Measurements from ENCODE around the gene SPEN. TPM values are rescaled to one million over a fixed set of nuclear protein-coding genes. Genes with fewer than 3 reads are reported as not detected.

Gene SPEN
- total RNA-seq, 1 donor from 2014 or later, result 19.2 TPM

DNA sequence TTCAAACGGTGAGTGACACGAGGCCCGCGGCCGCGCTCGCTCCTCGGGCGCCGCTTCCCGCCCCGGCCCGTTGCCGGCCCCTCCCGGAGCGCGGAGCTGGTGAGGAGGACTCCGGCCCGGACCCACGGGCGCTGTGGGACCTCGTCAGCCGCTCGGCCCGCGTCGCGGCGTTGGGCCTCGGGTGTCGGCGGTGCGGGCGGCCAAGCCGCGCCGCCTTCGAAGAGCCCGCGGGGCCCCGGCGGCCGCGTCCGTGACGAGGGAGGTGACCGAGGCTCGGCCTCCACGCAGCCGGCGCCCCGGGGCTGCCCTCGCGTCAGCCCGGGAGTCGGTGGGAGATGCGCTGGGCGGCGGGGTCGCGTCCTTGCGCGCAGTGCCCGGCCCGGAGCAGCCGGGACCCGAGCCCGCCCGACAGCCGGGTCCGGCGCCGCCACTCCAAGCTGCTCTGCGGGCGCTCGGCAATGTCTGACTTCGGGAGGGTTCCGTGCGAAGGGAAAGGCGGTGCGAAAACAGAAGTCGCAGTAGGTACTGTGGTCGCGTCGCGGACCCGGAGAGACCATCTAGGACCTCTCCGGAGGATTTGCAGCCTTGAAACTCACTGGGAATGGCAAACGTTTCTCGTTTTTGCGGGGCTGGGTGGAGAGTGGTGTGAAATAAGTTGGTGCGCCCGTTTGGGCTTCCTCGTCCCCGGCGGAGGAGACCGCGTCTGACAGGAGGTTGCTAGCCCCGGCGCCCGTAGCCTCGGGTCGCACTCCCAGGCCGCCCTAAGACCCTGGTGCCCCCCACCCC, 829 bp downstream of the SPEN start:
- no peak for TF ChIP-seq CTCF (IDR thresholded peaks at IDR 0.05; ENCODE audit: insufficient read depth, low read length, severe bottlenecking)
- DNase-seq (ENCODE audit: low read depth) (no peak), FAIRE-seq (no peak)
- Histone ChIP-seq H3K36me3 (ENCODE audit: control insufficient read depth, insufficient read depth, low read length) (no peaks in the 10 kb centered on the region), H3K4me3 (ENCODE audit: low read depth, low read length) (peak overlapping the region; percentile 78), H3K27me3 (ENCODE audit: control insufficient read depth, insufficient read depth, low read length) (no peaks in the 10 kb centered on the region)

DNA sequence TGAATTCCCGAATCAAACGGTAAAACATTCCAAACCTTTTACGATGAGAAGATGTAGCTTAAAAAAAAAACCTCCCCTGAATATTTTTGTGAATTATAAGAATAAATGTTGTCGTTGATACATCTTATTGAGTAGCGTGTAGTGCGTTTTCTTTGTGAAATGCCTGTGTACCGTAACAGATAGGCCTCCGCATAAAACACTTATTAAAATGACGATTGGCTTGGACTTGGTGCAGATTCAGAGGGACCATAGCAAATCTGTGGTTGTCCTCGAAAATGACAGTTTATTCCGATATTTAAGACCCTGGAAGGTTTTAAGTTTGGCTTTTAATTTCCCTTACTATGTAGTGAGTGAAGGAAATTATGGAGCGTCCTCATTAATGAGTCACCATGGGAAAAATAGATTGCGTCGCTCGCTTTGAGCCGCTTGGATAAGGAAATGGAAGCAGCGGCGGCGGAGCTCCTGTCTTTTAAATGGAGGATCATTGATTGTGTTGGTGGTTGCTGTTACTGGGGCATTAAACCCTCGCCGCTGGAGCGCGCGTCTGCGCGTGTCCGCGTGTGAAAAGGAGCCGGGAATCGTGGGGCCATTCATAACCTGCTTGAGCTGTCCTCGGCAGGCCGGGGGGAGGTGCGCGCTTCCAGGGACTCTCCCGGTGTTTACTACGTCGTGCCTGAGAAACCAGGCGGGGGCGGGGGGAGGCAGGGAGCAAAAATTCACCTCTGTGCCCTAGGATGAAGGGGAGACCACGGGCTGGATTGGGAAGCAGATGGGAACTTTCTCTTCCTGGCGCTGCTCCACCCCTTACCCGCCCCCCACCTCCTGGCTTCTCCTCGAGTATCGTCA, 1.6 kb downstream of the SPEN start:
- FAIRE-seq, result no peak
- TF ChIP-seq CTCF (IDR thresholded peaks at IDR 0.05; ENCODE audit: insufficient read depth, low read length, severe bottlenecking), result no peak
- H3K36me3 ChIP-seq (ENCODE audit: control insufficient read depth, insufficient read depth, low read length), result no peaks in the 10 kb centered on the region
- DNase-seq (ENCODE audit: low read depth), result peak; percentile 82
- no peaks in the 10 kb centered on the region for H3K27me3 ChIP-seq (ENCODE audit: control insufficient read depth, insufficient read depth, low read length)
- peak overlapping the region; percentile 78 for H3K4me3 ChIP-seq (ENCODE audit: low read depth, low read length)

DNA sequence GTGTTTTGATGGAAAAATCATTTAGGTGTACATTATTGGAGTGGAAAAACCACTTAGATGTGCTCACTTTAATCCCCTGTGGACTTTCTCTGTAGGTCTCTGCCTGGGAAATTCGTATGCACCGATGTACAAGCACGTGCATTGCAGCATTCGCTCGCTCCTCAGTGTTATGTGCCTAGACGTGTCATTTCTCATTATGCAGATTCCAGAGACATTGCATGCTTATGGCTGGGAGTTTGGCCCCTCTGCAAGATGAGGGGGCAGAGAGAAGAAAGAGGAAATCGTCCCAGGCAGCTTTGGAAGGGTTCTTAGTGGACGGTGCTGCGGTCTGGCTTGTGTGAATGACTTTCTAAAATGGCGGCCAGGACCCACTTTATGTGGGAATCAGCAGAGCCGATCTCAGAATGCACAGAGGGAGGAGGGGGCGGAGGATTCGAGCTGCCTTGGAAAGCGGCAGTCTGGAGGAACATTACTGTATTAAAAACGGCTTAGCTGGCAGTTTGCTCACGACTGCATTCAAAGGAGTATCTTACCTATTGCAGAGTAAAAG, 2.3 kb downstream of the SPEN start:
- no peaks in the 10 kb centered on the region for H3K27me3 ChIP-seq (ENCODE audit: control insufficient read depth, insufficient read depth, low read length)
- DNase-seq (ENCODE audit: low read depth) (peak; percentile 72), FAIRE-seq (no peak)
- TF ChIP-seq CTCF (IDR thresholded peaks at IDR 0.05; ENCODE audit: insufficient read depth, low read length, severe bottlenecking), result no peak
- H3K36me3 ChIP-seq (ENCODE audit: control insufficient read depth, insufficient read depth, low read length), result no peaks in the 10 kb centered on the region
- peak overlapping the region; percentile 78 for H3K4me3 ChIP-seq (ENCODE audit: low read depth, low read length)

DNA sequence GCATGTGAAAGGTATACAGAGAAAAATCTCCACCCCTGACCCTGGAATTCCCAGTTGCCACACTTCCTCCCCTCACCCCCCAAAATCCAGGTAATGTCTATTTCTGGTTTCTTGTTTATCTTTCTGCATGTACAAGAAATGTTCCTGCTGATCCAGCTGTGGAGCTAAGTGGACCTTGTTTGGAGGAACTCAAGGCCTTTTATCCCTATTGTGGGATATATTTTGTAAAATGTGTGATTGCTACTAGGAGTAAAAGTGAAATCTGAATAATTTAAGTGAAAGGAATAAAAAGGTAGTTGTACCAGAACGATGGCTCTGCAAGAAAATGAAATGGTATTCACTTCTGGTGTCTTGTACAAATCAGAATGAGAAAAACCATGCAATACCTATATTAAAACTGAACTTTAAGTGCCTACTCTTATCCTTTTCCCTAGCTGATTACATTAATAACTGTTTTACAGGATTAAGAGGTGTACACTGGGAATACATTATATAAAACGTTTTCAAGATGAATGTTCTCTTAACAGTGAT, 3.0 kb downstream of the SPEN start:
- TF ChIP-seq CTCF (IDR thresholded peaks at IDR 0.05; ENCODE audit: insufficient read depth, low read length, severe bottlenecking), result no peak
- Histone ChIP-seq H3K4me3 (ENCODE audit: low read depth, low read length) (peak overlapping the region; percentile 78), H3K27me3 (ENCODE audit: control insufficient read depth, insufficient read depth, low read length) (no peaks in the 10 kb centered on the region), H3K36me3 (ENCODE audit: control insufficient read depth, insufficient read depth, low read length) (no peaks in the 10 kb centered on the region)
- FAIRE-seq, result no peak
- no peak for DNase-seq (ENCODE audit: low read depth)

DNA sequence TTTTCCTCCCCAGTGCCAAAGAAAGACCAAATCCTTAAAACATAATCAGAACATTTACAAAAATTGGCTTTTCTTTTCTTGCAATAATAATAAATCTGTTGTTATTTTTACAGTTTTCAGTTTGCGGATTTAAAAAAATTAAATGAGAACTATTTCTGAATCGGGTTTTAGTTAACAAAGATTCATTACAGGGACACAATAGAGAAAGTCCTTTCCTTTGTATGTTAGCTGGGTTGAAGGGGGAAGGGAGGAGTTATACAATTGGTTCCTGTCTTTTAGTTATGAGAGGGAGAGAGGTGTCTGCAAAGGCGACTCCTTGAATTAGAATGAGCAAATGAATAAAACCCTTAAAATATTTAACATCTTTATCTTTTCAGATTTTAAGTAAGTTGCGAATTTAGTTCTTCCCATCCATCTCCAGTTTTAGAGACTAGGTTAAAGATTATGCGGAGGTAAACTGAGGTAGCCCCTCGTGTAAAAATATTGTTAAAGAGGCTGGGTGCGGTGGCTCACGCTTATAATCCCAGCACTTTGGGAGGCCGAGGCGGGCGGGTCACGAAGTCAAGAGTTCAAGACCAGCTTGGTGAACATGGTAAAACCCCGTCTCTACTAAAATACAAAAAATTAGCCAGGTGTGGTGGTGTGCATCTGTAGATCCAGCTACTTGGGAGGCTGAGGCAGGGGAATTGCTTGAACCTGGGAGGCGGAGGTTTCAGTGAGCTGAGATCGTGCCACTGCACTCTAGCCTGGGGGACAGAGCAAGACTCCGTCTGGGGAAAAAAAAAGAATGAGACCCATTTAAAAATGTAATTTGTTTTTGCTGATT, 3.9 kb downstream of the SPEN start:
- TF ChIP-seq CTCF (IDR thresholded peaks at IDR 0.05; ENCODE audit: insufficient read depth, low read length, severe bottlenecking), result no peak
- Histone ChIP-seq H3K27me3 (ENCODE audit: control insufficient read depth, insufficient read depth, low read length) (no peaks in the 10 kb centered on the region), H3K4me3 (ENCODE audit: low read depth, low read length) (no peak overlapping the region), H3K36me3 (ENCODE audit: control insufficient read depth, insufficient read depth, low read length) (no peaks in the 10 kb centered on the region)
- DNase-seq (ENCODE audit: low read depth) (no peak), FAIRE-seq (no peak)

Measured in bronchial epithelial cell (primary cell).